NCI-H510A (cell line): ENCODE measurements around the gene PRKCE.
"Not testable (repeated sequence)": the region's sequence is repeated elsewhere in the genome, so short reads cannot be mapped to it uniquely, and the experiment has no call there.

Source experiments
- DNase-seq: peaks from one replicate; lab custom pipeline; 2025; lab: John Stamatoyannopoulos, UW

Gene PRKCE

GRCh38 chr2:46194856-46195255 is 543.4 kb downstream of the PRKCE start:
- DNase-seq = no peak

DNA sequence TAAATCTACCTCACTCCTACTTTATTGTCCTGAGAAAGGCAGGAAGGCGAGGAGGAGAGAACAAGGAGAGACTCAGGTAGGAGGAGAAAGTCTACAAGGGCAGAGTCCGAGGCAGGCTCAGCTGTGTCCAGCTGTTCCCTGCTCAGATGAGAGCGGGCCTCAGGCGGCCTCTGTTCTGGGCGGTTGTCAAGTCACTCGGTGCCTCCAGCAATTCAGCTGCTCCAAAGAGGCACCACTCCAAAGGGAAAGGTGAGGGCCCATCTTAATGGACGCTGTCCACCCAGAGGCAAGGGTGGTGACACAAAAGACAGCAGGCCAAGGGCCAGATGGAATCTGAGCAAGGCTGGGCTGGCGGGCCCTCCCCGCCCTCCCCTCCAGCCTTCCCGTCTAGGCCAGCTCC is 544.3 kb downstream of the PRKCE start:
- no peak for DNase-seq

DNA sequence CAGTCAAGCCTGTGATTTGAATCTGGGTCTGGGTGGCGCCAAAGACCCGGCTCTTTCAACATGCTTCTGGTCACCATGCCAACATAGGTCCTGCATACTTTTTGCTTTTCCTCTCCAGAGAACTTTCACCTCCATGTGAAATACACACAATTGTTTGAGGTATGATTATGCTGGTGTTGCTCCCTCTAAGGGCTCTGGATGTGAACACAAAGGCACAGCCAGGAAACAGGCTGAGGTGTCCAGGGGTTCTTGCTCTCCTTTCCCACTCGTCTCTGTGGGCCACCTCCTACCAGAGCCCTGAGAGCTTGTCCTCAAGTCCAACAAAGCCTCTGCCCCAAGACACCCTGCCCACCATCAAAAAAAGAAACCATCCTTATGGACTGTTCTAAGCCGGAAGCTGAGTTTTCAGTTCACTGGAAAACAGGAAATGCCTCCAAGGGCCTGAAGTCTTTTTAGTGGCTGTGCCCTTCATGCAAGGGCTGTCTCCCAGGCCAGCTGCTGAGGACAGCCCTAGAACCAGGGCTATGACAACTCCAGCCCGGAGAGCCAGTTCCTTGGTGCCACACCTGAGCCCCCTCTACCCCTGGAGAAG is 545.5 kb downstream of the PRKCE start:
- no peak for DNase-seq

GRCh38 chr2:46197672-46198071 is 546.2 kb downstream of the PRKCE start:
- DNase-seq = no peak

GRCh38 chr2:46198164-46198883 is 546.8 kb downstream of the PRKCE start:
- no peak for DNase-seq

DNA sequence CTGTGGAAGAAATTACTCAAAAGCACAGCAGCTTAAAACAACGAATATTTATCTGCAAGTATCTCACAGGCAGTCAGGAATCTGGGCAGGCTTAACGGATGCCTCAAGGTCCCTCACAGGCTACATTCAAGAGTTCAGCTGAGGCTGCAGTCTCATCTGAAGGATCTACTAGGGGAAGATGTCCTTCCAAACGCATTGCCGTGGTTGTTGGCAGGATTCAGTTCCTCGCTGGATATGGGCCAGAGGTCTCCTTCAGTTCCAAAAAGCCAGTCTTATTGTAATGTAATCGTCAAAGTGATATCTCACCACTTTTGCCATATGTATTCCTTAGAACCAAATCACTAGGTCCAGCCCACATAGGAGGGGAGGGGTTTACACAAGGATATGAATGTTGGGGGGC is 547.5 kb downstream of the PRKCE start:
- no peak for DNase-seq

DNA sequence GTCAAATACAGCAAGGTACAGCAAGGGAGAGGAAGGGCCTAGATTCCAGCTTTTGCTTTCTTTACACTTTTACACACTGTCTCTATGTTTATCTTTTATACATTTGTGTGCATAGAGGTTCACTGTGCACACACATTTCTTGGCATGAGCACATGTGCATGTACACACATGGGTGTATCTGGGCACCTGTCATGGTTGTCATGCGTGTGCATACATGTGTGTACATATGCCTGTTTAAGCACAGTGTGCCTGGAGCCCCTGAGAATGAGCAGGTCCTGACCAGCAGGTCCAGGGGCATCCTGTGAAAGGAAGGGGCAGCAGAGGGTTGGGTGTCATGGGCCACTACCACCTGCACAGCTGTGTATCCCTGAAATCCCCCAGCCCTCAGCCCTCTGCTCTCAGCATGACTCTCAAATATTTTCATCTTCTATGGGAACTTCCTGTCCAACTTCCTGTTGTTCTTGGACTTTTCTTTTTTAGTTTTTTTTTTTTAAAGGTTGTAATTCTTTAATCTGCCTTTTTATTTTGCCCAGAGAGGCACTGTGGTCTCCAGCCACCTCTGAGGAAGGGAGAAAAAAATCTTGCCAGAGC is 548.7 kb downstream of the PRKCE start:
- DNase-seq = no peak

GRCh38 chr2:46200861-46201605 is 549.6 kb downstream of the PRKCE start:
- DNase-seq = no peak

DNA sequence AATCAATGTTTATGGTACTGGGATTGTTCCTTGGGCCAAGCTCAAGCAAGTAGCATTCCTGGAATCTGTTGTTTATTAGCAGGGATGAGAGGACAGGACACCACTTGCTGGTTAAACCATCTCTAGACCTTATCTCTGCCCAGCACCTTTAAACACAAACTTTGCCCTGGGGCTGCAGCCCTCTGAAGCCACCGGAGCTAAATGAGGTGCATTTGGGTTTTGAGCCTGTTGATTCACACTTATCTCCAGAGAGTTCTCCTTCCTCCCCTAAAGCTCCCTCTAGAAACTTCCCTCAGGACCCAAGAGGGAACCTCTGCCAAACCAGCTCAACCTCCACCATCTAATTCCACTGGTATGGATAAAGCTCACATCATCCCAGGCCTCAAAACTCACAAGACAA is 551.0 kb downstream of the PRKCE start:
- no peak for DNase-seq

- DNase-seq = no peak
Measured at GRCh38 chr2:46202987-46203386, 551.5 kb downstream of the PRKCE start.

DNA sequence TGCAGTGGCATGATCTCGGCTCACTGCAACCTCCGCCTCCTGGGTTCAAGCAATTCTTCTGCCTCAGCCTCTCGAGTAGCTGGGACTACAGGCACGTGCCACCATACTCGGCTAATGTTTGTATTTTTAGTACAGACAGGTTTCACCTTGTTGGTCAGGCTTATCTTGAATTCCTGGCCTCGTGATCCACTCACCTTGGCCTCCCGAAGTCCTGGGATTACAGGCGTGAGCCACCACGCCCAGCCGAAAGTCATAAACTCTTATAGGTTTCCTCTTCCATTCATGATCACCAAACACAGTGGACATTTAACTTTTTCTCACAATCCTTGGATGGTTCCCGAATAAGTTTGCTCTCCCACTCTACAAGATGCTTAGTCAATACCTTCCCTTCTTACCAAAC is 552.2 kb downstream of the PRKCE start:
- not testable (repeated sequence) for DNase-seq

GRCh38 chr2:46207591-46207990 is 556.1 kb downstream of the PRKCE start:
- DNase-seq = no peak

DNA sequence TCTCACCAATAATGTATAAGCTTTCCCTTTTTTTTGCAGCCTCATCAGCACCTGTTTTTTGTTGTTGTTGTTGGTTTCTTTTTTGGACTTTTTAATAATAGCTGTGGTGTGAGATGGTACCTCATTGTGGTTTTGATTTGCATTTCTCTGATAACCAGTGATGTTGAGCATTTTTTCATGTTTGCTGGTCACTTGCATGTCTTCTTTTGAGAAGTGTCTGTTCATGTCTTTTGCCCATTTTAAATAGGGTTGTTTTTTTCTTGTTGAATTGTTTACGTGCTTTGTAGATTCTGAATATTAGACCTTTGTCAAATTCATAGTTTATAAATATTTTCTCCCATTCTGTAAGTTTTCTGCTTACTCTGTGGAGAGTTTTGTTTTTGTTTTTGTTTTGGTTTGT is 557.3 kb downstream of the PRKCE start:
- DNase-seq = no peak

GRCh38 chr2:46210063-46210462 is 558.6 kb downstream of the PRKCE start:
- no peak for DNase-seq

GRCh38 chr2:46211461-46211860 is 560.0 kb downstream of the PRKCE start:
- DNase-seq = no peak

DNA sequence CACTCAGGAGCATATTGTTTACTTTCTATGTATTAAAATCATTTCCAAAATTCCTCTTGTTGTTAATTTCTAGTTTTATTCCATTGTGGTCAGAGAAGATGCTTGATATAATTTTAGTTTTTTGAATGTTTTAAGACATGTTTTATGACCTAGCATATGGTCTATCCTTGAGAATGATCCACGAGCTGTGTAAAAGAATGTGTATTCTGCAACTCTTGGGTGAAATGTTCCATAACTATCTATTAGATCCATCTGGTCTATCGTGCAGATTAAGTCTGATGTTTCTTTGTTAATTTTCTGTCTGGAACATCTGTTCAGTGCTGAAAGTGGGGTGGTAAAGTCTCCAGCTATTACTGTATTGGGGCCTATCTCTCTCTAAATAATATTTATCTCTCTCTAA is 562.4 kb downstream of the PRKCE start:
- no peak for DNase-seq

GRCh38 chr2:46216213-46216612 is 564.7 kb downstream of the PRKCE start:
- no peak for DNase-seq

GRCh38 chr2:46223514-46223913 is 572.0 kb downstream of the PRKCE start:
- not testable (repeated sequence) for DNase-seq

- DNase-seq = no peak
Measured at GRCh38 chr2:46225150-46225625, 573.7 kb downstream of the PRKCE start.

GRCh38 chr2:46225730-46226129 is 574.3 kb downstream of the PRKCE start:
- no peak for DNase-seq

- DNase-seq = no peak
Measured at GRCh38 chr2:46226620-46227019, 575.1 kb downstream of the PRKCE start.

GRCh38 chr2:46227022-46227421 is 575.5 kb downstream of the PRKCE start:
- no peak for DNase-seq
